Left lung (tissue), 10 donors: ENCODE data around the gene SREBF1. TPM values are rescaled to one million over a fixed set of nuclear protein-coding genes. Genes with fewer than 3 reads are reported as not detected.

ENCODE experiments used
- ATAC-seq: fragments of 200-7000 bp; cut with Tn5 transposase; one replicate; pipeline ENCODE4 v1.9.1; 2020; ENCODE audit warnings: moderate library complexity
- DNase-seq, 4 donors: peaks; one replicate each; pipeline ENCODE4 v3.0.0-alpha.2; 2013 to 2020
- H3K27ac ChIP-seq, 2 donors: fragments of 200-600 bp; sonication (generic) in 1 of 2; one replicate each; pipeline versions ENCODE4 v1.5.0 to v1.8.0; 2020 to 2021
- H3K27me3 ChIP-seq, 2 donors: fragments of 200-600 bp; sonication (generic) in 1 of 2; one replicate each; pipeline versions ENCODE4 v1.5.0 to v1.8.0; 2020 to 2021
- H3K36me3 ChIP-seq, 2 donors: fragments of 200-600 bp; sonication (generic) in 1 of 2; one replicate each; pipeline versions ENCODE4 v1.5.0 to v1.8.0; 2020 to 2021
- H3K4me1 ChIP-seq, 2 donors: fragments of 200-600 bp; one replicate each; pipeline ENCODE4 v1.8.0; 2021
- H3K4me3 ChIP-seq, 2 donors: fragments of 200-600 bp; sonication (generic) in 1 of 2; one replicate each; pipeline versions ENCODE4 v1.5.0 to v1.8.0; 2020 to 2021; ENCODE audit warnings: mild to moderate bottlenecking in 1 of 2
- H3K9me3 ChIP-seq, 2 donors: fragments of 200-600 bp; sonication (generic) in 1 of 2; one replicate each; pipeline versions ENCODE4 v1.5.0 to v1.8.0; 2020 to 2021
- intact Hi-C, 2 donors: fragments of 100-400 bp; cut with DNase I; formaldehyde crosslinking; loops; one replicate each; pipeline versions ENCODE4 v1.11.2 to v1.14.2; 2022
- polyA plus RNA-seq, 6 donors: library from polyadenylated mRNA; unstranded; fragments of 120-200 nt; gene quantifications; one replicate each; pipeline ENCODE4 v1.2.1, GENCODE V29; 2013; ENCODE audit not compliant: insufficient read length in 6 of 6
- total RNA-seq, 2 donors: library from RNA; stranded (reverse); fragmentation: NEBNext Ultra II Directional; extraction: Animal tissue kit (Norgen Biotek cat#: 25700); gene quantifications; one replicate each; pipeline ENCODE4 v1.2.1, GENCODE V29; 2021
- TF ChIP-seq, protein P1 (sequence below), 2 donors: fragments of 200-600 bp; sonication (generic) in 1 of 2; IDR thresholded peaks; one replicate each; pipeline versions ENCODE4 v1.5.0 to v1.8.0; 2021; ENCODE audit warnings: antibody characterized with exemption in 2 of 2
- donor health status: DM: no; HTN: yes; CAD: no.
- donor health status: DM: no; HTN: no; CAD: no.

SREBF1 gene
- total and polyA plus RNA-seq, 8 donors = 27.9 to 122 (median 46.4) TPM

DNA sequence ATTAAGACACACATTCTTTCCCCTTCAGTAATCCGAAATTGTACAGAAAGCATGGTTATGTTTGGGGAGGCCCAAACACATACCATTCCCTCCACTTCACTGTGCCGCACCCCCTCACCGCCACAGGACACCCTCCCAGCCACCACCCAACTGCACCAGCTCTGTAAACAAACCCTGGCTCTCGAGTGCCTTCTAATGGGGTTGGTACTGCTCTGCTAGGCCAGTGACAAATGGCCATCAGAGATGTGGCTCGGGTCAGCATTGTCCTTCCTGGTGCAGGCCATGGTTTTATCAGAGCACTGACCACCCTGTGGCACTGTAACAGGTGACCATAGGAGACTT is 24.0 kb upstream of the SREBF1 start:
- H3K27me3 ChIP-seq = no peaks in the 10 kb centered on the region
- TF ChIP-seq, protein P1, sequence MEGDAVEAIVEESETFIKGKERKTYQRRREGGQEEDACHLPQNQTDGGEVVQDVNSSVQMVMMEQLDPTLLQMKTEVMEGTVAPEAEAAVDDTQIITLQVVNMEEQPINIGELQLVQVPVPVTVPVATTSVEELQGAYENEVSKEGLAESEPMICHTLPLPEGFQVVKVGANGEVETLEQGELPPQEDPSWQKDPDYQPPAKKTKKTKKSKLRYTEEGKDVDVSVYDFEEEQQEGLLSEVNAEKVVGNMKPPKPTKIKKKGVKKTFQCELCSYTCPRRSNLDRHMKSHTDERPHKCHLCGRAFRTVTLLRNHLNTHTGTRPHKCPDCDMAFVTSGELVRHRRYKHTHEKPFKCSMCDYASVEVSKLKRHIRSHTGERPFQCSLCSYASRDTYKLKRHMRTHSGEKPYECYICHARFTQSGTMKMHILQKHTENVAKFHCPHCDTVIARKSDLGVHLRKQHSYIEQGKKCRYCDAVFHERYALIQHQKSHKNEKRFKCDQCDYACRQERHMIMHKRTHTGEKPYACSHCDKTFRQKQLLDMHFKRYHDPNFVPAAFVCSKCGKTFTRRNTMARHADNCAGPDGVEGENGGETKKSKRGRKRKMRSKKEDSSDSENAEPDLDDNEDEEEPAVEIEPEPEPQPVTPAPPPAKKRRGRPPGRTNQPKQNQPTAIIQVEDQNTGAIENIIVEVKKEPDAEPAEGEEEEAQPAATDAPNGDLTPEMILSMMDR (IDR thresholded peaks at IDR 0.05) = no peak
- no peak overlapping the region for H3K4me3 ChIP-seq
- DNase-seq (no peak), ATAC-seq (peak; percentile 88)
- intact Hi-C loops = loop anchor here (5.0 to 10.0 kb wide), 3 partner anchors 46 to 176 kb away; partner anchors contain the start of gene RAI1 (in 1 of the 2)
- H3K9me3 ChIP-seq = no peaks in the 10 kb centered on the region
- H3K36me3 ChIP-seq = peaks cover 0 to 12% of the 10 kb centered on the region in 2 donors
- H3K4me1 ChIP-seq = peaks cover 7 to 14% of the 10 kb centered on the region in 2 donors
- H3K27ac ChIP-seq = peak overlapping the region; percentile 26 to 30

DNA sequence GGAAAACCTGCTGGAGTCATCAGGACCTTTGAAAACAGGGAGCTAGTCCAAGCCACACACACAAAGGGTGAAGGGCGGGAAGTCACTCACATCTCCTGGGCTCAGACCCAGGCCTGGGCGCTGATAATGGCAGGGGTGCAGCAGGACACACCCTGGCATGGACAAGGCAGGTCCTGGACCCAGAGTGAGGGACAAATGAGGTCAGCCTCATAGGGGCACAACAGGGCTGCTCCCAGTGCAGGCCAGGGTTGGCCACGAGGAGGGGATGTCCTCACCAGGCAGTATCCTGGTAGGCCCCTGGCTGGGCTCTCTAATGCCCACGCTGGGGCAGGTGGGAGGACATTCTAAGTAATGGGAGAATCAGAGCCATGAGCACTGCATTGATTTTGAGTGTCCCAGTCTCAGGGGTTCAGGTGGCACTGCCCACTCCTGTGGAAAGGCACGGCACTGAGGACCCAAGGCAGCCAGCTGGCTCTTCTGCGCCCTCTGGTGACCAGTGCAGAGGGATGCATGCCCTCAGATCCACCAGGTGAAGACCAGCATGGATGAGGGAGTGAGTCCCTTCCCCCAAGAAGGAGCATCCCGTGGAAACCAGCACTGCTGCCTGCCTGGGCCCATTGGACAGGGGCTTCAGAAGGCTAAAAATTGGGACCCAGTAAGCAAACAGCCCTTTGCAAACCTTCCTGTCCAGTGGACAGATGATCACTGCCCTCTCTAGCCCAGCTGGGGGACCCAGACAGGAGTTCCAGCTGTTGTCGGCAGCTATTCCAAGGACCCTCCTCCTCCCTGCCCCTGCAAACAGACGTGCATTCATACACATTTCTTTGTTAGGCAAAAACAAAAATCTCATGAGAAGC is 23.4 kb upstream of the SREBF1 start:
- Histone ChIP-seq H3K4me1 (peaks cover 7 to 14% of the 10 kb centered on the region in 2 donors), H3K27me3 (no peaks in the 10 kb centered on the region), H3K36me3 (peaks cover 0 to 12% of the 10 kb centered on the region in 2 donors), H3K9me3 (no peaks in the 10 kb centered on the region), H3K27ac (peak overlapping the region; percentile 24 to 30), H3K4me3 (no peak overlapping the region)
- intact Hi-C loops = loop anchor here (5.0 to 10.0 kb wide), 3 partner anchors 45 to 175 kb away; partner anchors contain the start of gene RAI1 (in 1 of the 2)
- ATAC-seq = peak; percentile 97
- TF ChIP-seq, protein P1 (IDR thresholded peaks at IDR 0.05) = peak; percentile 92 to 95
- DNase-seq = peak in 3 of 4 donors; percentile 75 to 91 (median 77)

DNA sequence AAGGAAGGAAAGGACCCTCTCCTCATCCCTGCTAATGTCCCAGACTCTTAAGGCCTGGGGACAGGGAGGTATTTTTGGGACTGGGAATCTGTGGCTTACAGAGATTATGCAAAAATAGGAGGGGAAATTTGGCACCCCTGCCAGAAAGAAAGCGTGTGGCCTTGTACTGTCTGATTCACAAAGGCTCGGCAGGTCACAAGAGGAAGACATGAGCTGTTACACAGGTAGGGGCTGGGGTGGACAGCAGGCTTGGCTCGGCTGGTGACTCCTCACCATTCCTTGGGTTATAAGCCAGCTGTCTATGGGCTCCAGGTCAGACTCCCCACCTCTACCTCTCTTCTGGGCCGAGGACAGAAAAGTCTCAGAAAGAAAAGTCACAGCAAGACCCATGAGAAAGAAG is 20.7 kb upstream of the SREBF1 start:
- Histone ChIP-seq H3K9me3 (no peaks in the 10 kb centered on the region), H3K36me3 (peaks cover 0 to 11% of the 10 kb centered on the region in 2 donors), H3K4me1 (peaks cover 7 to 14% of the 10 kb centered on the region in 2 donors), H3K4me3 (no peak overlapping the region), H3K27me3 (no peaks in the 10 kb centered on the region), H3K27ac (no peak overlapping the region)
- TF ChIP-seq, protein P1 (IDR thresholded peaks at IDR 0.05) = no peak
- intact Hi-C loops = no loop called here
- ATAC-seq (no peak), DNase-seq (no peak)

DNA sequence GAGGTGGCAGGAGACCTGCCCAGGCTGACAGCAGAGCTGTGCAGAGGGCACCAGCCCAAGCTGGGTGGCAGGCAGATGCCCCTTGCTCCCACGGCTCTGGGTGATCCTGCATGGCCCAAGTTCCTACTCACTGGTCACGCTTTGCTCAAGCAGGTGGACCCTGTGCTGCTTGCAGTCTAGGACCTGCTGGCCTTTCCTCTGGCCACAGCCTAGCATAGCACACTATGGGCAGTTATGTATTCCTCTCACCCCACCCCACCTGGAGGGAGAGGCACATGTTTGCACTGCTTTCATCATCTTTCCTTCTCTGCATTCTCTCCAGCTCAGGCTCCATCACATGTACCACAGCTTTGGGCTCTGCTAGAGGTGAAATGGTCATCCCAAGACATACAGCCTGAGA is 19.6 kb upstream of the SREBF1 start:
- intact Hi-C loops = no loop called here
- Histone ChIP-seq H3K27me3 (no peaks in the 10 kb centered on the region), H3K4me3 (no peak overlapping the region), H3K9me3 (no peaks in the 10 kb centered on the region), H3K27ac (no peak overlapping the region), H3K36me3 (peaks cover 0 to 5% of the 10 kb centered on the region in 2 donors), H3K4me1 (peaks cover 7 to 18% of the 10 kb centered on the region in 2 donors)
- DNase-seq (no peak), ATAC-seq (no peak)
- TF ChIP-seq, protein P1 (IDR thresholded peaks at IDR 0.05) = no peak

DNA sequence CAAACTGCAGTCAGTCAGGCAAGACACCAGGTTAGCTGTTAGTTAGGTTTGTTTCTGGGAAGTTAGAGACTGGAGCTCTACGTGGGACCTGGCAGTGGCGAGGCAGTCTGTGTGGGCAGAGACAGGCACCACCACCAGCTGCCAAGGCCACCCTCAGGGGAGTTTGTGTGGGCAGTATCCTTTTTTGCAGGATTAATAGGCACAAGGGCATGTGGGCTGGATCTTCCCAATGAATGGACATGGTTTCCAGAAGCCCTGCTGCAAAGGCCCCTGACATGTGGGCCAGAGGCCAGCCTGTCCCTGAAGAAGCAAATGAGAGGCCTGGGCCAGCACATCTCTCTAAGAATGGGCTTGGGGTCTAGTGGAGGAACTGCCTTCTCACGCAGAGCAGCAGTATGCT is 19.2 kb upstream of the SREBF1 start:
- intact Hi-C loops = no loop called here
- Histone ChIP-seq H3K27me3 (no peaks in the 10 kb centered on the region), H3K36me3 (peaks cover 0 to under 1% of the 10 kb centered on the region in 2 donors), H3K27ac (no peak overlapping the region), H3K9me3 (no peaks in the 10 kb centered on the region), H3K4me1 (peaks cover 7 to 18% of the 10 kb centered on the region in 2 donors), H3K4me3 (no peak overlapping the region)
- TF ChIP-seq, protein P1 (IDR thresholded peaks at IDR 0.05) = no peak
- no peak for ATAC-seq
- DNase-seq = no peak
